NCI-H2081 treated with DMSO at 0.1 percent for 48 hours (cell line): ENCODE measurements around the gene CDKL1.
"Not testable (repeated sequence)": the region's sequence is repeated elsewhere in the genome, so short reads cannot be mapped to it uniquely, and the experiment has no call there.

Source experiments
- DNase-seq: peaks from one replicate; lab custom pipeline; 2025; lab: John Stamatoyannopoulos, UW

The CDKL1 gene

GRCh38 chr14:50387548-50387947, 9.1 kb downstream of the CDKL1 start:
- no peak for DNase-seq

GRCh38 chr14:50383618-50384225, 13.0 kb downstream of the CDKL1 start:
- no peak for DNase-seq

GRCh38 chr14:50381823-50382287, 14.8 kb downstream of the CDKL1 start:
- no peak for DNase-seq

GRCh38 chr14:50381008-50381407, 15.7 kb downstream of the CDKL1 start:
- DNase-seq = no peak

GRCh38 chr14:50380455-50380854, 16.2 kb downstream of the CDKL1 start:
- DNase-seq = no peak

- DNase-seq = no peak
These were observed 17.1 kb downstream of the CDKL1 start for GRCh38 chr14:50379563-50379962.

GRCh38 chr14:50377550-50378085, 19.1 kb downstream of the CDKL1 start:
- no peak for DNase-seq

GRCh38 chr14:50375760-50376159, 20.9 kb downstream of the CDKL1 start:
- DNase-seq = no peak

- DNase-seq = no peak
These were observed 22.7 kb downstream of the CDKL1 start for GRCh38 chr14:50373959-50374358.

GRCh38 chr14:50371546-50371945, 25.1 kb downstream of the CDKL1 start:
- no peak for DNase-seq

GRCh38 chr14:50366589-50366988, 30.1 kb downstream of the CDKL1 start:
- no peak for DNase-seq

GRCh38 chr14:50366115-50366514, 30.6 kb downstream of the CDKL1 start:
- DNase-seq = no peak

- DNase-seq = not testable (repeated sequence)
These were observed 31.1 kb downstream of the CDKL1 start for GRCh38 chr14:50365572-50365971.

GRCh38 chr14:50364792-50365191, 31.9 kb downstream of the CDKL1 start:
- no peak for DNase-seq

- no peak for DNase-seq
These were observed 33.0 kb downstream of the CDKL1 start for GRCh38 chr14:50363714-50364111.

GRCh38 chr14:50362764-50363713, 33.6 kb downstream of the CDKL1 start:
- DNase-seq = no peak

- not testable (repeated sequence) for DNase-seq
These were observed 34.9 kb downstream of the CDKL1 start for GRCh38 chr14:50361473-50362403.

- DNase-seq = no peak
These were observed 35.8 kb downstream of the CDKL1 start for GRCh38 chr14:50360851-50361250.

- no peak for DNase-seq
These were observed 36.6 kb downstream of the CDKL1 start for GRCh38 chr14:50360093-50360492.

- DNase-seq = no peak
These were observed 37.0 kb downstream of the CDKL1 start for GRCh38 chr14:50359631-50360030.

- DNase-seq = no peak
These were observed 38.8 kb downstream of the CDKL1 start for GRCh38 chr14:50357753-50358395.
